ENCODE measurements around the gene MEX3A. TPM values are rescaled to one million over a fixed set of nuclear protein-coding genes. Genes with fewer than 3 reads are reported as not detected.
"Not testable (repeated sequence)": the region's sequence is repeated elsewhere in the genome, so short reads cannot be mapped to it uniquely, and the experiment has no call there.

The MEX3A gene
- polyA plus RNA-seq (ENCODE audit: insufficient read length in 12 of 12) = 100 to 1,000 TPM in 1 of 12 donors, 10 to 100 TPM in 11; 17.0 to 113 (median 23.9) TPM
- long read RNA-seq, donor 1, full-length matches to known transcripts = 10 of 10 reads
- long read RNA-seq, donor 1, partial matches to known transcripts = 0 of 10 reads
- long read RNA-seq, donor 1, other reads (novel, unspliced or antisense) = 0 of 10 reads
- long read RNA-seq, donor 2, full-length matches to known transcripts = 6 of 6 reads
- long read RNA-seq, donor 2, partial matches to known transcripts = 0 of 6 reads
- long read RNA-seq, donor 2, other reads (novel, unspliced or antisense) = 0 of 6 reads
- long read RNA-seq, donor 3, full-length matches to known transcripts = 5 of 5 reads
- long read RNA-seq, donor 3, partial matches to known transcripts = 0 of 5 reads
- long read RNA-seq, donor 3, other reads (novel, unspliced or antisense) = 0 of 5 reads
- long read RNA-seq, donor 4, full-length matches to known transcripts = 4 of 4 reads
- long read RNA-seq, donor 4, partial matches to known transcripts = 0 of 4 reads
- long read RNA-seq, donor 4, other reads (novel, unspliced or antisense) = 0 of 4 reads
- long read RNA-seq, donor 5, full-length matches to known transcripts = 11 of 512 reads
- long read RNA-seq, donor 5, partial matches to known transcripts = 501 of 512 reads
- long read RNA-seq, donor 5, other reads (novel, unspliced or antisense) = 0 of 512 reads
- long read RNA-seq, donor 6, full-length matches to known transcripts = 5 of 5 reads
- long read RNA-seq, donor 6, partial matches to known transcripts = 0 of 5 reads
- long read RNA-seq, donor 6, other reads (novel, unspliced or antisense) = 0 of 5 reads
- long read RNA-seq, donor 7, full-length matches to known transcripts = 9 of 9 reads
- long read RNA-seq, donor 7, partial matches to known transcripts = 0 of 9 reads
- long read RNA-seq, donor 7, other reads (novel, unspliced or antisense) = 0 of 9 reads
- long read RNA-seq, donor 8, full-length matches to known transcripts = 19 of 19 reads
- long read RNA-seq, donor 8, partial matches to known transcripts = 0 of 19 reads
- long read RNA-seq, donor 8, other reads (novel, unspliced or antisense) = 0 of 19 reads
- long read RNA-seq, donor 9, full-length matches to known transcripts = 7 of 7 reads
- long read RNA-seq, donor 9, partial matches to known transcripts = 0 of 7 reads
- long read RNA-seq, donor 9, other reads (novel, unspliced or antisense) = 0 of 7 reads
- long read RNA-seq, donor 10, full-length matches to known transcripts = 10 of 10 reads
- long read RNA-seq, donor 10, partial matches to known transcripts = 0 of 10 reads
- long read RNA-seq, donor 10, other reads (novel, unspliced or antisense) = 0 of 10 reads
- long read RNA-seq, donor 11, full-length matches to known transcripts = 8 of 8 reads
- long read RNA-seq, donor 11, partial matches to known transcripts = 0 of 8 reads
- long read RNA-seq, donor 11, other reads (novel, unspliced or antisense) = 0 of 8 reads

GRCh38 chr1:156082309-156083091 is at the start of gene MEX3A:
Gene MEX3A (minus strand): TSS chr1:156082465. CDS start chr1:156081998, 467 bp downstream.
- peak; percentile 92 for DNase-seq

- no peak for DNase-seq
Measured at GRCh38 chr1:156130578-156130942, 48.3 kb upstream of the MEX3A start.

GRCh38 chr1:156129687-156130577 is 47.7 kb upstream of the MEX3A start:
- peak; percentile 87 for DNase-seq

GRCh38 chr1:156128654-156129597 is 46.7 kb upstream of the MEX3A start:
- peak; percentile 96 for DNase-seq

- DNase-seq = no peak
Measured at GRCh38 chr1:156128308-156128653, 46.0 kb upstream of the MEX3A start.

GRCh38 chr1:156126630-156127534 is 44.6 kb upstream of the MEX3A start:
- no peak for DNase-seq

- peak; percentile 87 for DNase-seq
Measured at GRCh38 chr1:156126043-156126629, 43.9 kb upstream of the MEX3A start.

- DNase-seq = not testable (repeated sequence)
Measured at GRCh38 chr1:156125544-156125943, 43.3 kb upstream of the MEX3A start.

- no peak for DNase-seq
Measured at GRCh38 chr1:156124557-156125483, 42.6 kb upstream of the MEX3A start.

- DNase-seq = peak; percentile 97
Measured at GRCh38 chr1:156123356-156124196, 41.3 kb upstream of the MEX3A start.

- peak; percentile 75 for DNase-seq
Measured at GRCh38 chr1:156122519-156123355, 40.5 kb upstream of the MEX3A start.

GRCh38 chr1:156122086-156122485 is 39.8 kb upstream of the MEX3A start:
- DNase-seq = no peak

GRCh38 chr1:156121457-156121856 is 39.2 kb upstream of the MEX3A start:
- DNase-seq = no peak

GRCh38 chr1:156121005-156121404 is 38.7 kb upstream of the MEX3A start:
- DNase-seq = not testable (repeated sequence)

Data from muscle of arm (tissue), 14 donors.